DMS153 (cell line): ENCODE data around the gene HOXD9.

Source experiments
- DNase-seq: peaks from one replicate; lab custom pipeline; 2025; lab: John Stamatoyannopoulos, UW

Gene HOXD9

DNA sequence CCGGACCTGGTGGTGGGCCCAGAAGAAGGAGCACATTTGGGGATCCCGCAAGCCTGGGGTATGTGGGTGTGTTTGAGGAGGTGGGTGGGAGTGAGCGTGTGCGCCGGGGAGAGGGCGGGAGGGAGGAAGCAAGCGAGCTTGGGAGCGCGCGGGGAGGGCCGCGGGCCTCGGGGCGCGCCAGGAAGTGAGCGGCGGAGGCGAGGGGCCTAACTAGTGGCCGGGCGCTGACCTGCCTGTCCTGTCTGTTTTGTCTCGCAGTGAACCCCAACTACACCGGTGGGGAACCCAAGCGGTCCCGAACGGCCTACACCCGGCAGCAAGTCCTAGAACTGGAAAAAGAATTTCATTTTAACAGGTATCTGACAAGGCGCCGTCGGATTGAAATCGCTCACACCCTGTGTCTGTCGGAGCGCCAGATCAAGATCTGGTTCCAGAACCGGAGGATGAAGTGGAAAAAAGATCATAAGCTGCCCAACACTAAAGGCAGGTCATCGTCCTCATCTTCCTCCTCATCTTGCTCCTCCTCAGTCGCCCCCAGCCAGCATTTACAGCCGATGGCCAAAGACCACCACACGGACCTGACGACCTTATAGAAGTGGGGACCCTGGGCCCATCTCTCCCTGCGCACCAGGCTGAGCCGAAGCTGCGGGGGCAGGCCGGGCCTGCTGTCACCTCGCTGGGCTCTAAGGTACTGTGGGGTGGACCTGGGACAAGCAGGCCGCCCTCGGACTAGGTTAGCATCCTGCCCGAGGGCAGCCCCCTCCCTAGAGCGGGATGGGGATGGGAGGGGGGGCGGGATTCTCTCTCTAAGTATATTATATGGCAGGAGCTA, 30.0 kb downstream of the HOXD9 start:
- no peak for DNase-seq

DNA sequence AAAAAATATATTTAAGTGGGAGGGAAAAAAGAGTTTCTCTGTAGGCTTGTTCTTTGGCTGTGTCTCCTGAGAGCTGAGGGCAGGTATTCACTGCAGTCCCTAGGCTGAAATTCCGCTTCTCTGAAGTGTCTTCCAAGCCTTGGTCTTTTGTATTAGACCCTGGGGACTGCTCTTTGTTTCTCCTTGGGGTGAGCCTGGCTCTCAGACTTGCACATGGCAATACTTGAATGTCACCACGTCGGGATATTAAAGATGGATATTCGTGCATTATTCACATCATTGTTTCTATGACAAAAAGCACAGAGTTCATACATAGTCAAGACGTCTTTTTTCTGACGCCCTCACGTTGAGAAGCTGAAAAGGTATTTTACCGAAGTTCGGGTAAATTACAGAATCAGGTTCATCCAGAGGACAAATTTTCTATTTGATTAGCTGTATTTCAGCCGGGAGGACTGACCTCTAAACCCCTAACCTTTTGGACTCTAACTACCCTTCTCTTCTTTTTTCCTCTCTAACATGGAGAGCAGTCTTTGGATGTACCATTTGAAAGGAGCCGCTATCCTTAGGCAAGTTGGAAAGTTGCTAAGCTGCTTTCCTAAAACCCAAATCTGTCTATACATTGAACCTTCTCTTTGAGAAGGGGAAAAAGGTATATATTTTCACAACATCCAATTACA, 32.2 kb downstream of the HOXD9 start:
- no peak for DNase-seq

DNA sequence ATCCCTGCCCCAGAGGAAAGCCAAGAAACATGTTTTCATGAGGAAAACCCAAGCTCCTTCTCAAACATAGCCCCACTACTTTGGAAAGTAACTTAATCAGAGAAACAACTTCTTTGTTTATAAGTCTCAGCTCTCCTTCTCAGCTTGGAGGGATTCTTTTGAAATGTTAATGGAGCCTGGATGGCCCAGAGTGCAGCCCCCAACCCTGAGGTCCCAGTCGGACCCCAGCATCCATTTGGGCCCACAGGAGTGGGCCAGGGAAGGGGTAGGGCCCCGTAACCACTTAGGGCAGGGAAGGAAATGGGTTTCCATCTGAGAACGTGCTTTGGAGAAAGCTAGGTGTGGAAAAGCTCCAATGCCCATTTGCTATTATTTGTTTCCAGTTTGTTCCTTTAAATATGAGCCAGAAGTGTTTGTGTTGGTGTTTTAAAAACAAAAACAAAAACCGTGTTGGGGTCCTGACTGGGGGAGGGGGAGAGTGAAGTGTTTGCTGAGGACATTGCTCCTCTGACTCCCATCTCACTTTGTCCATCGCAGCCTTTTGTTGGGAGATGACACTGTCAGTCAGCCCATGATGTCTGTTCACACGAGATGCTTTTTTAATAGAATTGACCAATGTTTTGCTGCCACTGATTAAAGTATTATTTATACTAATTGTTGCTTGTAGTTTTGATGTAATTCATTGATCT, 33.0 kb downstream of the HOXD9 start:
- no peak for DNase-seq

DNA sequence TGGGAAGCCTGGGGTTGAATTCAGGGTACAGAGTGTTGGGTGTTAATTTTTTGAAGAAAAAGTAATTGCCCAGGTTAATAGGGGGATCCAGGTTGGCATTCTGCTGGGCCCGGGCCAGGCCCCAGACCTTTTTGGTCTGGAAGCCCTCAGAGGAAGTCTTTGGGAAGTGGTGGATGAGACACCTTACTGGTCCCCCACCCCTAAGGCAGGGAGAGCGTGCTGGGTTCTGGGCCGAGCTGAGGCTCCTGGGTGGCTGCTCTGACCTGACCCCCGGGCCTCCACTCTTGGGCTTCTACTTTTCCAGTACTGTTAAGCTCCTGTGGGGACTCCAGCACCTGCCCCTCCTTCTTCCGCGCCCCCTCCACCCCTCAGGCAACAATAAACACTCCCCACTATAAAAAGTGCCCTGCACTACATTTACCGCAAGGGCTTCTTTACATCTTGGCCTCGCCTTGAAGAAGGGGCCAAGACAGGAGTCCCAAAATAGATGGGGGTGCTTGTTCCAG, 33.8 kb downstream of the HOXD9 start:
- no peak for DNase-seq

- no peak for DNase-seq
Observed at GRCh38 chr2:176156807-176157498, 34.4 kb downstream of the HOXD9 start, which contains the start of gene HOXD3. HOXD3 (plus strand) TSS chr2:176157307; CDS start chr2:176169115, 11,808 bp downstream.

DNA sequence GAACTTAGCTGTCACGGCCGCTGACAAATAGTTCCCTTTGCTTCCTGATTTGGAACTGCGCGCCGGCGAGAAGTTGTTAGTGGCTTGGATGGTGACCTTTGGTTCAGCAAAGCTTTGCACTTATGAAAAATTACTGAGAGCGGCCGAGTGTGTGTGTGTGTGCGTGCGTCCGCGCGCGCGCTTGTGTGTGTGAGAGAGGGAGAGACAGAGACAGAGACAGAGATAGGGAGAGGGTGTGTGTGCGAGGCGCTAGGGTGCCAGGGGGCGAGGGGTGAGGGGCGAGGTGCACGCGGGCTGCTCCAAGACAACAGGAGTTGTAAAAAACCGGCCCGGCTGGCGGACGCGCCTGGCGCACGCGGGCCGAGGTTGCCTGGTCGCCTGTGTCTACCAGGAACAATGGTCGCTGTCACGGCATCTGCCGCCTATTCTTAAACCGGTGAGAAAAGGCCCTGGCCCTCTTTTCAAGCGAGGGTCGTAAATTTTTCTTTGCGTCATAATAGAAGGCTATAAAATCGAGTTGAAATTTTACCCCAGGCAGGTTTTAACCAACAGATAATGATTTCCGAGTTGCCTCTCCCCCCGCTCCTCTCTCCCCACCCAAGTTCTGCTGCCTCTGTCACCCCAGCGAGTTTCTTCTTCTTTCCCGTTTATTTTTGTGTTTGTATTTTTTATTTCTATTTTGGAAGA, 35.1 kb downstream of the HOXD9 start:
- peak; percentile 91 for DNase-seq

DNA sequence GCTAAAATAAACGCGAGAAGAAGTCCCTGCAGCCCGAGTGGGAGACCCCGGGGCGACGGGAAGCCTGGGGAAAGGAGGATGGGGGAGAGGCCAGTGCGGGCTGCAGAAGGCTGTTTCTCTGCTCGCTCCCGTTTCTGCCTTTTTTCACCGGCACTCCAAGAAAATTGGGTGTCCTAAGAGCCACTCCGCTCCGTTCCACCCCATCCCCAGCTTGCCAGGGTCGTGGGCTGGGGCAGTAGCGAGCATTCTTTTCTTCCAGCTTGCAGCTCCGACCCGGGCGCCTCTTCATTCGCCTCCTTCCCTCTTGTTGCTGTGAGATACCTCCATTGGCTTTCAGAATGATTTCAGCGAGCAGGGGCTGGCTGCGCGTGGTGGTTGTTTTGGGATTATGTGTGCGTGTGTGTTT, 35.7 kb downstream of the HOXD9 start:
- no peak for DNase-seq

- no peak for DNase-seq
Observed at GRCh38 chr2:176158855-176159662, 36.5 kb downstream of the HOXD9 start.

- no peak for DNase-seq
Observed at GRCh38 chr2:176159663-176160250, 37.2 kb downstream of the HOXD9 start.

DNA sequence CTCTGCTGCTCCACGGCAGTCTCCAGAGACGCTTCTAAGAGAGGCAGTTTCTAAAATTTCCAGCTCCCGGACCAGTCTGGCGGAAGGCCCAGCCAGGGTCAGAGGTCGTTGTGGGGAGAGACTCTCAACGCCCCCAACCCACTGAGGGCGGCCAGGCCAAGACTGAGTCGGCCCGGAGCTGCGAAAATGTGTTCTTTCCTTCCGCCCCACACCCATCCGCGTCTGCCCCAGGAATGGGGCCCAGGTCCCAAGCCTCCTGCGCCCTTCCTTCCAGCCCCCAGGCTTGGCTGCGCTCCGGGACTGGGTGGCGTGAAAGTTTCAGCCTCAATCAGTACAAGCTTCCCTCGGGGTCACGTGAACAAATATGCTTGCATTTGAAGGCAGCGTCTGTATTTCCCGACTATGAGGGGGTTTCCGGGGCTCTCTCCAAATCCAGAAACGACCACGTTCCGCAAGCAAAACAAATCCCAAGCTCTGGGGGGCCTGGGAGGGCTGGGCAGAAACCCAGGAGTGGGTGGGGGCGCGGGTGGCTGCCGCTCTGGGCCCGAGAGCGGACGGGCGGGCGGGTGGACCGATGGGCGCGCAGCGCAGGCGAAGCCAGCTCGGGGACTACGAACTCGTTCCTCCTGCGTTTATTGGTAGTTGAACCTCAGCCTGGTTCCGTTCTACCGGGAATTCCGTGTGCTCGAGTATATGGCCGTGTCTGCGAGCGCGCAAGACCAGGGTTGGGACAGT, 37.9 kb downstream of the HOXD9 start:
- DNase-seq = no peak

GRCh38 chr2:176160986-176161824, 38.7 kb downstream of the HOXD9 start:
- DNase-seq = no peak

GRCh38 chr2:176161825-176162626, 39.5 kb downstream of the HOXD9 start:
- DNase-seq = no peak

- no peak for DNase-seq
Observed at GRCh38 chr2:176162911-176163671, 40.6 kb downstream of the HOXD9 start.

DNA sequence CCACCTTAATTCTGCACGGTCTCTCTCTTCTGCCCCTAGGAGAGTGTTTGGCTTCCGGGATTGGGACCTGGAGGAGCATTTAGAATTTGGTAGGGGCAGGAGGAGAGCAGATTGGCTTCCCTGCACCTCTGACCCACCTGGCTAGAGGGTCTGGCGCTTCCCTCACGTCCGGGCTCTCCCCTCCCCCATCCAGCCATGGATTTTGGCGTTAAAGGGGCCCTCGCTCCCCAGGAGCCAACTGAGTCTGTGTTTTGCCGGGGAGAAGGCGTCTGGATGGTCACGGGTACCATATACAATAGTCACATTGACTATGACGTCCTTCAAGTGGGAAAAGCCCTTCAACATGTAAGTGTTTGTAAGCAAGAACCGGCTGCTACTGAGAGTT, 41.1 kb downstream of the HOXD9 start:
- DNase-seq = no peak

GRCh38 chr2:176164201-176164600, 41.7 kb downstream of the HOXD9 start:
- DNase-seq = no peak

GRCh38 chr2:176164611-176165369, 42.3 kb downstream of the HOXD9 start:
- DNase-seq = no peak
